ENCODE measurements around the gene TXLNG.

GRCh38 chrX:16807548-16807947, 21.3 kb downstream of the TXLNG start:
- no peak for TF ChIP-seq POLR2A (IDR thresholded peaks at IDR 0.05)
- no peak for TF ChIP-seq CTCF (IDR thresholded peaks at IDR 0.05)
